Right renal cortex interstitium (tissue), 3 donors: ENCODE measurements around the gene MKNK1. TPM values are rescaled to one million over a fixed set of nuclear protein-coding genes. Genes with fewer than 3 reads are reported as not detected.

Source experiments
- DNase-seq, 3 donors: peaks; one replicate each; pipeline ENCODE4 v3.0.0-alpha.2; 2013; ENCODE audit warnings: low read depth in 3 of 3, low spot score in 2 of 3
- polyA plus RNA-seq, 3 donors: library from polyadenylated mRNA; unstranded; fragments of 120-200 nt; gene quantifications; one replicate each; pipeline ENCODE4 v1.2.1, GENCODE V29; 2013; ENCODE audit not compliant: insufficient read length in 3 of 3

MKNK1 gene
- polyA plus RNA-seq, 3 donors = 20.0 to 22.6 (median 20.8) TPM

- DNase-seq = no peak
Observed at GRCh38 chr1:46568461-46568891, 35.6 kb downstream of the MKNK1 start.

DNA sequence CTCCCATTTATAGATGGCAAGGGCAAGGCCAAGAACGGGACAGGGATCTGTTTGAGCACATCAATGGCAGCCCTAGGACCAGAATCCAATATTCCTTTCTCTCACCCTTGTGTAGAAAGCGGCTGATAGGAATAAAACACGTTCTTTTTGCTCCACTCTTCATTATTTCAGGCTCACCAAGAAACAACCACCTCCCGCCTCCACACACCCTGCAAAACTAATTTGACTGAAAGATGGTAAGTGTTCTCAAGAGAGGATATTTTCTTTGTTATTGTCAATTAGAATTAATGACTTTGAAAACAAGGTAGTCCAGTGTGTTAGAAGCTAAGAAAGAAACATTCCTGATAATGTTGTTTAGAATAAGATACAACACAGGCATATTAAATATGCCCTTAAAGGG is 40.7 kb downstream of the MKNK1 start:
- no peak for DNase-seq

GRCh38 chr1:46562498-46562897 is 41.6 kb downstream of the MKNK1 start:
- no peak for DNase-seq

GRCh38 chr1:46558966-46559365 is 45.1 kb downstream of the MKNK1 start:
- no peak for DNase-seq

DNA sequence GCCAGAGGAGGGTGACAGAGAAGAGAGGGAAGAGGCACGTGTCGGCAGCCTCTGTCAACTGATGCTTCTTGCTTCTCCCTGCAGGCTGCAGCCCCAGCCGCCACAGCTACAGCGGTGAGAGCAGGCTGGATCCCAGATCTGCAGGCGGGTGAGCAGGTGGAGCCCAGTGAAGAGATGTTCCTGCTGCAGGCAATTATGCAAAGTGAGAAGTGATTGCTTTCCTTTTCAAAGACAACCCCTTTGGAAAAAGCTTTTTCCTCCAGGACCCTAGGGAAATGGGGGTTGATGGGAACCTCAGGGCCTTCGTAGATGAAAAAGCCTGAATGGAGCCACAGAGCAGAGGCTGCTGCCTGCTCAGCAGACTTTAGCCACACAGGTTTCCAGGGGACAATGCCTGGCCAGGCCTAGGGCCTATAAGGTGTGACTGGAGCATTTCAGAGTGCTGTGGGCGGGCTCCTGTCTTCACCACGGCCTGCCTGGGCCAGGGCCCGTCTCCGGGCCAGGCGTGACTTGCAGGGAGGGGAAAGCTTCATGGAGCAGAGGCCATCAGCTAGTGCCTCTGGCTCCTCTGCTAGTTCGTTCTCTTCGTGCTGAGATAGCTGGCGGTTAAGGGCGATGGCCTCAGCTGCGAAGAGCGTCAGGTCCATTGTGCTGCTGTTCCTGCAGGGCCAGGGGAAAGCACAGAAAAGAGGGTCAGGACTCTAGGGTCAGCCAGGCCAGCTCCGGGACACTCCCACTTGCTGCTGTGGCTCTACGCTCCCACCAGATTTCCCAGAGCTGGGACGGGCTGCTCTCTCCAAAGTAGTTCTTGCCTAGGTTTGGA is 45.7 kb downstream of the MKNK1 start:
- no peak for DNase-seq

GRCh38 chr1:46557403-46557802 is 46.7 kb downstream of the MKNK1 start:
- no peak for DNase-seq

GRCh38 chr1:46556822-46557221 is 47.2 kb downstream of the MKNK1 start:
- DNase-seq = no peak

DNA sequence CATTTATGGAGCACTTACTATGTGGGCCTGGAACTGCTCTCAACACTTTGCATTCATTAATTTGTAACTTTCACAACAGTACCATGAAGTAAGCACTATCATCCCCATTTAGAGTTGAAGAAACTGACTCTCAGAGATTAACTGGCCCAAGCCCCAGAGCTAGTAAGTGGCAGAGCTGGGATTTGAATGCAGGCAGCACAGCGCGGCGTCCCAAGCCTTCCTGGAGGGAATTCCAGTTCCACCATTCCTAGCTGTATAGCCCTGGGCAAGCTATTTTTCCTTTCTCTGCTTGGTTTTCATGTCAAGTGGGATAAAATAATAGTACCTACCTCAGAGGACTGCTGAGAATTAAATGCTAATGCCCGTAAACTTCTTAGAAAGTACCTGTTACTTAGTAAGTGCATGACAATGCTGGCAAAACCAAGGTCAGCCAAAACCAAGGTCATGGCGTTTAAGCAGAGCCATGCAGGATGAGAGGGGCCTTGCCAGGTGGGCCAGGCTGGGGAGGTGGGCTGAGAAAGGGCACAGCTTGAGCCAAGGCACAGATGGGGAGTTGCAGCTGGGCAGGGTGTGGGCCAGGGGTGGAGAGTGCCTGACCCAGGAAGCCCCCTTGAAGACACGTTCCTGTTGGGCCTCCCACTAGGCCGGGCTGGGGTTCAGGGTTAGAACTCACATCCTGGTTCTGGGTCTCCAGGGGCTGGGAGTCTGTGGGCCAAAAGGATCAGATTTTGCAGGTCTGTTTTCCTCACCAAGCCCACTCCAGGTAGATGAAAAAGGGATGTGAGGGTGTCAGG is 48.0 kb downstream of the MKNK1 start:
- DNase-seq = no peak

GRCh38 chr1:46554597-46555381 is 49.3 kb downstream of the MKNK1 start:
- no peak for DNase-seq

- no peak for DNase-seq
Observed at GRCh38 chr1:46554236-46554596, 49.9 kb downstream of the MKNK1 start.

DNA sequence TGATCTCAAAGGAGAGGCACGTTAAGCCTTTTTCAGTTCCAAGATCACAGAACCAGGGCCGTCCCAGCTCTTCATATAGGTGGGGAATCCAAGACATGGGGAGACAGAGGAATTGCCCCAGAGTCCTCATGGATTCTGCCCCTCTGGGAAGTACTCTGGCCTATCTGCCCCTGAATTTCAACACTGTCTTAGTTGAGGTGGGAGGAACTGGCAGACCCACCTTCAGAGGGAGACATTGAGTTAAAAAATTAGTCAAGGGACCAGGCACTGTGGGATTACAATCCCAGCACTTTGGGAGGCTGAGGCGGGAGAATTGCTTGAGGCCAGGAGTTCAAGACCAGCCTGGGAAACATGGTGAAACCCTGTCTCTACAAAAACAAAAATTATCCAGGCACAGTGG is 50.6 kb downstream of the MKNK1 start:
- DNase-seq = no peak

DNA sequence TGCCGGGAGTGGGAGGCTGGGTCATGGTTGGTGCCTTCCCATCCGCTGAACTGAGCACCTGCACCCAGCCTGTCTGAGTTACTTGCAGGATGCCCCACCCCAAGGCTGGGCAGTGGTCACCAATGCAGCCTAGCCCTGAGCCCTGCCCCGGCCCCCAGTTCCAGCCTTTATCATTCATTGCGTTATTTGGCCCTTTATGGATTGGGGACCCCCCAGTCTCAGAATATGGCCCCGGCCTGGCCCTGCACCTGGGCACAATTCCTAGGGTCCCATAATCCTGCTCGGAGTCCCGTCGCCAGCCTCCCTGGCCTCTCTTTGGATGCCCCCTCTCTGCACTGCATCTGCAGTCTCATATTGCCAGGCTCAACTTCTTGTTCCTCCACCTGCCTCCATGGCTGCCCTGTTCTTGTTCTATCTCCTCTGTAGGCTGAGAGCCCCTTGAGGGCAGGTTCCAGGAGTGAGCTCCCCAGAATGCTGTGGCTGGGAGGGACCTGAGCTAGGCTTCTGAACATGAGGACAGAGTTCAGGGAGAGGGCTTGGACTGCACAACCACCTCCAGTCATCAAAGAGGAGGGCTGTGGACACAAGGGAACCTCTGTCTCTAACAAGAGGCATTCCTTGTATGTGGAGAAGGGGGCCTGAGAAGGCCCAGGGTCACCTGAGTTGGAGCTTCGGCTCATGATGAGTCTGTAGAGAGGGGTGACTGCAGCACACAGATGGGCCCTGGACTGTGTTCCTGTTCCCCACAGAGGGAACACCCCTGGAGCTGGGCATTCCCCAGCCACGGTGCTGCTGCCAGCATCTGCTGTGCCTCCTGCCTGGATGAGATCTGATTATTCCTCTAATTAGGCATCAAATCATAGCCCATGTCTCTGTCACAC is 51.5 kb downstream of the MKNK1 start:
- no peak for DNase-seq

GRCh38 chr1:46551597-46552095 is 52.4 kb downstream of the MKNK1 start, which contains the start of gene KNCN:
TSS of gene KNCN (minus strand) at chr1:46551647. CDS start at chr1:46551215, 432 bp downstream.
- DNase-seq = no peak

DNA sequence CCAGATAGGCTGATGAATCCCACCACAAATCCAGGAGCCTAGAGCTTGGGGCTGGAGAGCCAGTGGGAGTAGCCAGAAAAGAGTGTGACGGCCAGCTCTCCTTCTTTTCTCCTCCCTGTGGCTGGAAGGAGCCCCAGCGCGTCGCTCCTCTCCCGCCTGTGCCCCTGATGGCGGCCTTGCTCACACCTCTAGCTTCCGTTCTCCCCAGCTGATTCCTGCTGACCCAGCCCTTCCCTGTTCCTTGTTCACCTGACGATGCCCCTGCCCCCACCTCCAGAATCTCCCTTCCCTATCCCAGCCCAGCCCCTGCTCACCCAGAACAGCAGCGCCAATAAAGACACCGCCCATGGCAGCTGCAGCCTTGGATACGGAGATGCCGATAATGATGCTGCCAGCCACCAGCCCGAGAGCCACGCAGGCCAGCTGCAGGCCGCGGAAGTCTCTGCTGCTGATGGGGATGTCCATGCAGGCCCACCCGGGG is 53.3 kb downstream of the MKNK1 start:
- DNase-seq = no peak

DNA sequence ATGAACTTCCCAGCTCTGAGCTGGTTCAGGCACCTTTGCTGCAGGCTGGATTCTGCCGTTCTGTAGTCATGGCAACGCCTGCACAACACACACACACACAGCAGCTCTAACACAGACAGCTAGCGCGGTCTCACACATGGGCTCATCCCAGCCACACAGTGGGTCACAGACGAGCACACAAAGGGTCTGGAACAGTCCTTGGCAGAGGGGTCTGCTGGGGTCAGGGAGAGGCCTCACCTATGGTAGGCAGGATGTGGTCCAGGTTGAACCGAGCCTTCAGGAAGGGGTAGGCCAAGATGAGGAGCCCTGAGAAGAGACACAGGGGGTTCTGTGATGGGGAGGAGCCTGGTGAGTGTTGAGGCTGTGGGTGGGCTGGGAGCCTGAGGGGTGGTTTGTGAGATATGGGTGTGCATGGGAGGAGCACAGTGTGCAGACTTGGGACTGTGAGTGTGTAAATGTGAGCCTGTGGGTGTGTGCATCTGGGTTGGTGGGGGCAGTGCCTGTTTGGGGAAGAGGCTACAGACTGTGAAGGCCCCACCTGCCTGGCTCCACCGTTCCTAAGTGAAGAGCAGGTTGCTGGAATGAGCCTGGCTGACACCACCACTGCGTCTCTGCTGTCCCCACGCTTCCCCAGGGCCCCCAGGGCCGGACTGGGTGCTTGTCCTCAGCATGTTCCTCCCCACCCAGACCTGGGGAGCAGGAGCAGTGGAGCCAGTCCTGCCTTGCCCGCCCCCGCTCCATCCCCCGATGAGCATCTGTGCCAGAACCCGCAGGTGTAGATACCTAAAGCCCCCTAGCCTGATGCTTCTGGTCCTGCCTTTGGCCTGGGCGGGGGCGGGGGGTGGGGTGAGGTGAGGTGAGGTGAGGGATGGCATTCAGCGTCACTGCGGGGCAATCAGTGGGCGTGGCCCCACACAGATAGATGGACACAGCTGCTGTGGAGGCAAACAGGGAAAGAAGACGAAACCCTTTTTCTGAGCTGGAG is 54.1 kb downstream of the MKNK1 start:
- DNase-seq = peak in 1 of 3 donors; percentile 44

GRCh38 chr1:46547481-46548383 is 56.3 kb downstream of the MKNK1 start:
- DNase-seq = no peak

DNA sequence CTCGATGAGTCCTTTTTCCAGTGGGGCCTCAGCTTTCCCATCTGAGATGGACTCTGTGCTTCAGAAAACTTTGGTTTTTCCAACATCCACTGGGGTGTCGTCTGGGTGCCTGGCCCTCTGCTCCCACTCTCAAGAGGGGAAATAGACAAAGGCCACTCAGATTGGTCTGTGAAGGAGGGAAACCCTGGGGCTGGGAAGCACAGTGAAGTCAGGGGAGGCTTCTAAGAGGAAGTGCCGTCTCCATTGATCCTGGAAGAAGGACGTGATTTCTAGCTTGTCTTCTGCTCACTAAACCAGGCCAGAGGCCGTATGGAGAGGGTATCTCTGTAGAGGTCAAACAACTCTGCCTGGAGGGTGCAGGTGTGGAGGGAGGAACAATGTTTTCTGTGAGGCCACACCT is 57.9 kb downstream of the MKNK1 start:
- DNase-seq = no peak

- no peak for DNase-seq
Observed at GRCh38 chr1:46545784-46546183, 58.3 kb downstream of the MKNK1 start.
